ENCODE data around the gene HS3ST3B1. TPM values are rescaled to one million over a fixed set of nuclear protein-coding genes. Genes with fewer than 3 reads are reported as not detected.

Gene HS3ST3B1
- total RNA-seq, 2 experiments from 2014 or later: 5.0 to 5.7 TPM

DNA sequence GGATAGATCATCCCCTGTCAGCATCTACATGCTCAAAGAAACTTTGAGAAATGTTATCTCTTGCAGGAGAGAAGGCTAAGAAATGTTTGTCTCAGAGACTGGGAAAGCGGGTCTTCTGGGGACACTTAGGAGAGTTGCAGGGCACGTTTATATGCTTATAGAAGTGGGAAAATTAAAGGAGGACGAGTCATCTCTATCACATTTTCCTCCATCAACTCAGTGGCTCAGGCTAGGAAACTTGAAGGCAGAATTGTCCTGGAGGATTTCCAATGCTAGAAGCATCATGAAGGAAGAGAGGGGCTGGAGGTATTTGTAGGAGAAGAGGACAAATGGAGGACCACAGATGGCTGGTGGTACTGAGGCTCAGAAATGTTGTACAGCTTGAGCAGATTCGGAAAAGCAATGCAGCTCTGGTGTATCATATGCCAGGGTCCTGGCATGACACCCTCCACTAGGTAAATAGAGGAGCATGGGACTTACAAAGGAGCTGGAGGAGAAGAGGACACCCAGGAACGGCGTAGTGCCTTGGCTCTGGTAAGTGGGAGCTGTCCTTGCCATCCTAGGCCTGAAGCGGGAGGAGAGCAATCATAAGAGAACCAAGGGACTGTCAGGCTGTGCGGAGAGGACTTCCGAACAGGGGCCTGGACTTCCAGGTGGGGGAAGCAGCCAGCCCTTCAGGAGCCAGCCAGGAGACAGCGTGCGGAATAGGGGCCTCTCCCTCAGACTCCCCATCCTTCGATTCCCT is 4.5 kb upstream of the HS3ST3B1 start:
- H3K36me3 Mint-ChIP-seq (ENCODE audit: low read depth): no peaks in the 10 kb centered on the region
- no peak for ATAC-seq
- POLR2A ChIA-PET: no interaction called here
- intact Hi-C loops (cut with DNase I, micrococcal nuclease): loop anchor here (5.0 to 10.0 kb wide), 2 partner anchors 84 to 462 kb away; no protein-coding TSS in a partner anchor
- H3K27ac Mint-ChIP-seq: no peak overlapping the region
- no peaks in the 10 kb centered on the region for H3K9me3 Mint-ChIP-seq (ENCODE audit: low read depth)
- H3K27me3 Mint-ChIP-seq: peaks cover 48% of the 10 kb centered on the region
- CTCF ChIA-PET: interaction anchor here (0.6 to 1.1 kb wide), 3 partner anchors 11 to 702 kb away, joined by 3 read pairs; no protein-coding TSS in a partner anchor
- no peak overlapping the region for H3K4me3 Mint-ChIP-seq
- peaks cover 37% of the 10 kb centered on the region for H3K4me1 Mint-ChIP-seq
- DNase-seq: no peak

DNA sequence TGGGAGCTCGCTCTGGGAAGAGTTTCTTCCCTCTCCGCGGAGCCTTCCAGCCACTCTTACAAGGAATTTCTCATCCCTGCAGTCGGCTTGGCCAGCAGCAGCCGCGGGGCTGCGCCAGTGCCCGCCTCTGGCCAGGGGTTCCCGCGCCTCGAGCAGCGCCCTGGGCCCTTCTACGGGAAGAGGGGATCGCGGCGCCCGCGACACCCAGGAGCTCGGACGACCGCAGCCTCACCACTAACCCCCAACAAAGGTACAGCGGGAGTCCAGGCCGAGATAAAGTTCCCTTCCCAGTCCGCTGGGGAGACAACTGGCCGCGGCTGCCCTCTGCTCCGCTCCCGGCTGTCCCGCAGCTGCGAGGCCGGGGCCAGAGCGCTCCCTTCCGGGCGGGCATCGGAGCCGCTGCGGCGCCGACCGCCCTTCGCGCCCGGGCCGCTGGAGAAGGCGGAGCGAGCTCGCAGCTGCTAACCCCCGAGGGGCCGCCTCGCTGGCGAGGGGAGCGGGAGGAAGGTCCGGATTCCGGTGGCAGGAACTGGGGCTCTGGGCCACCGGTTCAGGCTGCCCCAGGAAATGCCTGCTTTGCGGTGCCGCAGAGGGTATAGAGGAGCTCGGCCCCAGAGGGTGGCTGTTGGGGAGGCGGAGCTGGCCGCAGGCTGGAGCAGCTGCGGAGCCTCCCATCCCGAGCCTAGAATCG is 3.6 kb upstream of the HS3ST3B1 start:
- POLR2A ChIA-PET: no interaction called here
- peaks cover 37% of the 10 kb centered on the region for H3K4me1 Mint-ChIP-seq

GRCh38 chr17:14298221-14298946 is 2.5 kb upstream of the HS3ST3B1 start:
- Mint-ChIP-seq H3K36me3 (ENCODE audit: low read depth) (peaks cover under 1% of the 10 kb centered on the region), H3K27ac (peak overlapping the region; percentile 62), H3K27me3 (peaks cover 48% of the 10 kb centered on the region), H3K9me3 (ENCODE audit: low read depth) (no peaks in the 10 kb centered on the region), H3K4me3 (peak overlapping the region; percentile 81), H3K4me1 (peaks cover 40% of the 10 kb centered on the region)
- intact Hi-C loops (cut with DNase I, micrococcal nuclease): loop anchor here (5.0 to 10.0 kb wide), 2 partner anchors 86 to 464 kb away; no protein-coding TSS in a partner anchor
- no peak for ATAC-seq
- ChIA-PET POLR2A (no interaction called here), CTCF (interaction anchor here (0.5 to 1.1 kb wide), 7 partner anchors 11 to 270 kb away, joined by 3 to 4 read pairs (median 3); no protein-coding TSS in a partner anchor)
- DNase-seq: no peak

More for the DNA sequence above, 3.6 kb upstream of the HS3ST3B1 start:
- intact Hi-C loops (cut with DNase I, micrococcal nuclease): loop anchor here (5.0 to 10.0 kb wide), 2 partner anchors 85 to 463 kb away; no protein-coding TSS in a partner anchor
- H3K9me3 Mint-ChIP-seq (ENCODE audit: low read depth): no peaks in the 10 kb centered on the region
- no peak overlapping the region for H3K27ac Mint-ChIP-seq
- no peak for ATAC-seq
- H3K4me3 Mint-ChIP-seq: peak overlapping the region; percentile 58
- H3K36me3 Mint-ChIP-seq (ENCODE audit: low read depth): no peaks in the 10 kb centered on the region
- DNase-seq: peak; percentile 55
- CTCF ChIA-PET: interaction anchor here (0.5 to 1.1 kb wide), 9 partner anchors 10 to 703 kb away, joined by 3 to 5 read pairs (median 3); no protein-coding TSS in a partner anchor
- H3K27me3 Mint-ChIP-seq: peaks cover 48% of the 10 kb centered on the region

DNA sequence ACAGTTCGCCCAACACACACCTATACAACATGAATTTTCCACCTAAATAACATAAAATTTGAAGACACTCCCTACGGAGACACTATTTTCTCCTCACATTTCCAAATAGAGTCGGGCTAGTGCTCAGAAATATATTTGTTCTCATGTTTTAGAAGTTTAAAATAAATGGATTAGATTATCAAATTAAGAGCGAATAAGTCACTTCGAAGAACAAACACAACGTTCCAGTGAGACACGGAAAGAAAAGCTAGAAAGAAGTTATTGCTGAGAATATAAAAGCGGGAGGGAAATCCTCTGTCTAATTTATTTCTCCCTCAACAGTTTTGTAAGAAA is 2.0 kb upstream of the HS3ST3B1 start:
- H3K36me3 Mint-ChIP-seq (ENCODE audit: low read depth): peaks cover 2% of the 10 kb centered on the region
- H3K4me3 Mint-ChIP-seq: peak overlapping the region; percentile 81
- no peaks in the 10 kb centered on the region for H3K9me3 Mint-ChIP-seq (ENCODE audit: low read depth)
- ChIA-PET POLR2A (no interaction called here), CTCF (interaction anchor here (0.6 to 1.0 kb wide), 3 partner anchors 96 to 262 kb away, joined by 3 read pairs; no protein-coding TSS in a partner anchor)
- no peak for ATAC-seq
- H3K27me3 Mint-ChIP-seq: peaks cover 44% of the 10 kb centered on the region
- peaks cover 44% of the 10 kb centered on the region for H3K4me1 Mint-ChIP-seq
- intact Hi-C loops (cut with DNase I, micrococcal nuclease): loop anchor here (5.0 to 10.0 kb wide), 2 partner anchors 87 to 464 kb away; no protein-coding TSS in a partner anchor
- no peak for DNase-seq
- H3K27ac Mint-ChIP-seq: peak overlapping the region; percentile 62

GRCh38 chr17:14299280-14300141 is 1.4 kb upstream of the HS3ST3B1 start:
- peaks cover 47% of the 10 kb centered on the region for H3K4me1 Mint-ChIP-seq
- ChIA-PET POLR2A (interaction anchor here (0.6 kb wide), 1 partner anchor 105 kb away, joined by 7 read pairs; no protein-coding TSS in a partner anchor), CTCF (interaction anchor here (0.6 to 1.0 kb wide), 4 partner anchors 96 to 502 kb away, joined by 3 read pairs; no protein-coding TSS in a partner anchor)
- H3K4me3 Mint-ChIP-seq: peak overlapping the region; percentile 81
- peaks cover 3% of the 10 kb centered on the region for H3K36me3 Mint-ChIP-seq (ENCODE audit: low read depth)
- H3K27me3 Mint-ChIP-seq: peaks cover 39% of the 10 kb centered on the region
- no peaks in the 10 kb centered on the region for H3K9me3 Mint-ChIP-seq (ENCODE audit: low read depth)
- peak; percentile 62 for DNase-seq
- intact Hi-C loops (cut with DNase I, micrococcal nuclease): loop anchor here (1.0 to 10.0 kb wide), 15 partner anchors 10 to 1282 kb away; partner anchors contain the start of genes COX10 (in 2 of the 2) and ELAC2 (in 2 of the 2)
- ATAC-seq: no peak
- peak overlapping the region; percentile 62 for H3K27ac Mint-ChIP-seq

DNA sequence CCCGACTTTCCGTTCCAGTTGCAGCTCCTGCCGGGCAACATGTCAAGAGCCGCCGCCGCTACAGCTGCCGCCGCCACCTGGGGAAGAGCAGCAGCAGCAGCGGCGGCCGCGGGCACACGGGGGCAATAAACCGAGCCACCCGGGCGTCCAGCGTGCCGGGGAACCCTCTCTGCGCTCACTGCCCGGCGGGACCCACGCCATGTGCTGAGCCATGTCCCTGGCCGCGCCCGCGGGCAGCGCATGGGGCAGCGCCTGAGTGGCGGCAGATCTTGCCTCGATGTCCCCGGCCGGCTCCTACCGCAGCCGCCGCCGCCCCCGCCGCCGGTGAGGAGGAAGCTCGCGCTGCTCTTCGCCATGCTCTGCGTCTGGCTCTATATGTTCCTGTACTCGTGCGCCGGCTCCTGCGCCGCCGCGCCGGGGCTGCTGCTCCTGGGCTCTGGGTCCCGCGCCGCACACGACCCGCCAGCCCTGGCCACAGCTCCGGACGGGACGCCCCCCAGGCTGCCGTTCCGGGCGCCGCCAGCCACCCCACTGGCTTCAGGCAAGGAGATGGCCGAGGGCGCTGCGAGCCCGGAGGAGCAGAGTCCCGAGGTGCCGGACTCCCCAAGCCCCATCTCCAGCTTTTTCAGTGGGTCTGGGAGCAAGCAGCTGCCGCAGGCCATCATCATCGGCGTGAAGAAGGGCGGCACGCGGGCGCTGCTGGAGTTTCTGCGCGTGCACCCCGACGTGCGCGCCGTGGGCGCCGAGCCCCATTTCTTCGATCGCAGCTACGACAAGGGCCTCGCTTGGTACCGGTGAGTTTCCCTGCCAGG is 604 bp downstream of the HS3ST3B1 start:
- POLR2A ChIA-PET: interaction anchor here (0.7 to 1.1 kb wide), 8 partner anchors 8 to 1722 kb away, joined by 3 to 8 read pairs (median 4); no protein-coding TSS in a partner anchor
- CTCF ChIA-PET: interaction anchor here (0.6 to 2.8 kb wide), 21 partner anchors 15 to 712 kb away, joined by 3 to 13 read pairs (median 3); no protein-coding TSS in a partner anchor
- intact Hi-C loops (cut with DNase I, micrococcal nuclease): loop anchor here (1.0 to 10.0 kb wide), 14 partner anchors 35 to 1284 kb away; partner anchors contain the start of gene ELAC2 (in 2 of the 2)
- H3K9me3 Mint-ChIP-seq (ENCODE audit: low read depth): no peaks in the 10 kb centered on the region
- ATAC-seq (peak; percentile 0), DNase-seq (peak; percentile 66)
- peaks cover 22% of the 10 kb centered on the region for H3K27me3 Mint-ChIP-seq
- H3K27ac Mint-ChIP-seq: peak overlapping the region; percentile 90
- H3K4me1 Mint-ChIP-seq: peaks cover 61% of the 10 kb centered on the region
- peak overlapping the region; percentile 81 for H3K4me3 Mint-ChIP-seq
- H3K36me3 Mint-ChIP-seq (ENCODE audit: low read depth): peaks cover 9% of the 10 kb centered on the region

GRCh38 chr17:14302091-14302430 is 1.2 kb downstream of the HS3ST3B1 start:
- peaks cover 17% of the 10 kb centered on the region for H3K27me3 Mint-ChIP-seq
- ATAC-seq (peak; percentile 4), DNase-seq (peak; percentile 76)
- H3K27ac Mint-ChIP-seq: peak overlapping the region; percentile 90
- ChIA-PET CTCF (interaction anchor here (0.7 to 2.8 kb wide), 11 partner anchors 15 to 713 kb away, joined by 3 to 13 read pairs (median 3); no protein-coding TSS in a partner anchor), POLR2A (interaction anchor here (0.6 kb wide), 1 partner anchor 10 kb away, joined by 3 read pairs; no protein-coding TSS in a partner anchor)
- H3K4me1 Mint-ChIP-seq: peaks cover 61% of the 10 kb centered on the region
- peak overlapping the region; percentile 81 for H3K4me3 Mint-ChIP-seq
- peaks cover 9% of the 10 kb centered on the region for H3K36me3 Mint-ChIP-seq (ENCODE audit: low read depth)
- intact Hi-C loops (cut with DNase I, micrococcal nuclease): loop anchor here (1.0 to 10.0 kb wide), 11 partner anchors 125 to 1285 kb away; partner anchors contain the start of gene ELAC2 (in 1 of the 2)
- no peaks in the 10 kb centered on the region for H3K9me3 Mint-ChIP-seq (ENCODE audit: low read depth)

- peaks cover 15% of the 10 kb centered on the region for H3K27me3 Mint-ChIP-seq
- ATAC-seq (peak; percentile 36), DNase-seq (peak; percentile 92)
- peak overlapping the region; percentile 90 for H3K27ac Mint-ChIP-seq
- ChIA-PET POLR2A (interaction anchor here (0.6 kb wide), 1 partner anchor 11 kb away, joined by 3 read pairs; no protein-coding TSS in a partner anchor), CTCF (interaction anchor here (0.7 to 2.8 kb wide), 11 partner anchors 14 to 713 kb away, joined by 3 to 13 read pairs (median 3); no protein-coding TSS in a partner anchor)
- H3K4me3 Mint-ChIP-seq: peak overlapping the region; percentile 81
- H3K9me3 Mint-ChIP-seq (ENCODE audit: low read depth): no peaks in the 10 kb centered on the region
- H3K4me1 Mint-ChIP-seq: peaks cover 62% of the 10 kb centered on the region
- intact Hi-C loops (cut with DNase I, micrococcal nuclease): loop anchor here (1.0 to 10.0 kb wide), 12 partner anchors 35 to 1285 kb away; partner anchors contain the start of gene ELAC2 (in 1 of the 2)
- H3K36me3 Mint-ChIP-seq (ENCODE audit: low read depth): peaks cover 9% of the 10 kb centered on the region
Observed at GRCh38 chr17:14302431-14303099, 1.7 kb downstream of the HS3ST3B1 start.
